Left renal cortex interstitium (tissue), 4 donors: ENCODE results near the gene DNAL4. TPM values are rescaled to one million over a fixed set of nuclear protein-coding genes. Genes with fewer than 3 reads are reported as not detected.

ENCODE experiments used
- DNase-seq, 4 donors: peaks; one replicate each; pipeline ENCODE4 v3.0.0-alpha.2; 2013; ENCODE audit warnings: low read depth in 4 of 4, low spot score in 2 of 4, missing footprints in 1 of 4
- polyA plus RNA-seq, 4 donors: library from polyadenylated mRNA; unstranded; fragments of 120-200 nt; gene quantifications; one replicate each; pipeline ENCODE4 v1.2.1, GENCODE V29; 2013; ENCODE audit not compliant: insufficient read length in 4 of 4

Gene DNAL4
- polyA plus RNA-seq, 4 donors: 34.3 to 43.5 (median 39.8) TPM

- DNase-seq: no peak
These were observed 5.1 kb downstream of the DNAL4 start for GRCh38 chr22:38788846-38789245.

- DNase-seq: peak in 2 of 4 donors; percentile 60 to 61
These were observed 5.7 kb downstream of the DNAL4 start for GRCh38 chr22:38788021-38788816.

GRCh38 chr22:38786631-38787030 lies 7.3 kb downstream of the DNAL4 start:
- no peak for DNase-seq

DNA sequence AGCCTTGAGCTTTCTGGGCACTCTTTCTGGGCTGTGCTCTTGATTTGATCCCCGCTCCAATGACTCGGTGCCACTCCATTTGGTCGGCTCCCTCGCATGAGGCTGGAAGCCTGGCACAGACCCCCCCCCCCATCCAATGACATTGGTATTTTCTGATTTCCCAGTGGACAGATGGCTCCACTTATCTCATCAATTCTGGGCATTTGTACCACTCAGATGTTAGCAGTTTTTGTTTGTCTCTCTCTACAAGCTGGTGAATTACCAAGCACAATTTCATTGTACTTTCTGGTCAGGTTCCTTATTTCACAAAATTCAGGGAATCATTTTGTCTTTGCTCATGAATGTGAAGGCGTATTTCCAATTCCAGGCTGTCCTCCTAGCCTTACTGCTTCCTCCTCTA lies 9.1 kb downstream of the DNAL4 start:
- no peak for DNase-seq

GRCh38 chr22:38784035-38784434 lies 9.9 kb downstream of the DNAL4 start:
- DNase-seq: no peak

DNA sequence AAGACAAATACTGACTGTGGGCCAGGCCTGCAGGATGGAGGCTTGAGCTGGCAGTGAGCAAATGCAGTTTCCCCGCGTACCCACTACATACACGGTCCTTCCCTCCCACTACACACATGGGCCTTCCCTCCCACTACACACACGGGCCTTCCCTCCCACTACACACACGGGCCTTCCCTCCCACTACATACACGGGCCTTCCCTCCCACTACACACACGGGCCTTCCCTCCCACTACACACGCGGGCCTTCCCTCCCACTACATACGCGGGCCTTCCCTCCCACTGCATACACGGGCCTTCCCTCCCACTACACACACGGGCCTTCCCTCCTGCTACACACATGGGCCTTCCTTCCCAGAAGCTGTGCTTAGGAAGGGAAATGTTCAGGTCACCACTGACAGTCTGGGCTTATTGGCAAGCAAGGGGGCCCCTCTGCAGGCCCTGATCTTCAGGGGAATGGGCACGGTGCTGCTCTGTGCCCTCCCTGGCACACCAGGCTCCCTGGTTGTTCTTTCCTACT lies 10.8 kb downstream of the DNAL4 start:
- no peak for DNase-seq

GRCh38 chr22:38782402-38783094 lies 11.4 kb downstream of the DNAL4 start:
- DNase-seq: no peak

- no peak for DNase-seq
These were observed 12.9 kb downstream of the DNAL4 start for GRCh38 chr22:38781033-38781432.

DNA sequence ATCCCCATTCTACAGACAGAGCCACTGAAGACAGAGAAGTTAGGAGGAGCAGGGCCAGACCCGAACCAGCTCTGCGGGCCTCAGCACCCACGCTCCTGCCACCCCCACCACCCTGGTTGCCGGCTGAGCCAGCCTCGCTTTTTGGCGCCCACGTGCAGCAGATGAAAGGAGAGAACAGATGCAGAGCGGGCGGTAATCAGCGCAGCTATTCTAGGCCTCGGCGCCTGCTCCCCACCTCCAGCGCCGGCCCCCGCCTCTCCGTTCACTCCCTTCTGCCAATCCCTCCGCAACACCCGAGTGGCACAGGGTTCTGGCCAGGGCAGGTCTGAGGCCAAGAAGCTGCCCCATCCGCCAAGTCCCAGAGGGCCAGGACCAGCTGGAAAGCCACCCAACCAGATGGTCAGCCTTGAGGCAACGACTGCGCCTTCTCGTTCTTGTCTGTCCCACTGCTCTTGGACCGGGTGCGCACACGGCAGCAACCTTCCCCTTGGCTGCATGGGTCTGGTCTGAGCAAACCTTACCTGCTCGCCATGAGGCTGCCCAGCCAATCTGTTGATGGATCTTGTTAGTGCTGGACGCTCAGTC lies 16.8 kb downstream of the DNAL4 start:
- no peak for DNase-seq

DNA sequence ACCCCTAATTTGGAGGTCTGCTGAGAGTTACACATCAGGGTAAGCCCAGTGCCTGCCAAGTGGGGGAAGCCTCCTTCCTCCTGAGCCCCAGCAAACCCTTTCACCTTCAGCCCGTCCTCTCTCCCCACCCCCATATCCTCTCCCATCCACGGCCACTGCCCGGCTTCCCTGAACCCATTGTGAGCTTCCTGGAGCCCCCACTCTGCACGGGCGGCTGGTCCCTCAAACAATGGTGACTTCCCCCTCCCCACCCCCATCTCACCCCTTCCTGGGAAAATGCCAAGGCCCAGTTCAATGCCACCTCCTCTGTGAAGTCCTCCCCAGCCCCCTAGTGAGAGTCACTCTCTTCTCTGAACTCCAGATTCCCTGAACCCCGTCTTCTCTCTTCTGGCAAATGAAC lies 17.9 kb downstream of the DNAL4 start:
- no peak for DNase-seq

- no peak for DNase-seq
These were observed 18.3 kb downstream of the DNAL4 start for GRCh38 chr22:38775656-38776055.

- no peak for DNase-seq
These were observed 19.3 kb downstream of the DNAL4 start for GRCh38 chr22:38774496-38775166.

- no peak for DNase-seq
These were observed 20.5 kb downstream of the DNAL4 start for GRCh38 chr22:38773363-38773946.

DNA sequence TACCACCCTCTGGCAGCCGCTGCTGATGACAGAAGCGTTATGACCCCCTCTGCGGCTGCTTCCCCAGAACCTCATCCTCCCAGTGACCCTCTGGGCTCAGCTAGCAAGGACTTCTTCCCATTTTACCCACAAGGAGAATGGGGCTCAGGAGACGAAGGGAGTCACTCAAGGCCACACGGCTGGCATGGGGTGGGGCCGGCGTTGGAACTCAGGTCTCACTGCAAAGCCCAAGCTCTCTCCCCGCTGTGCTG lies 21.4 kb downstream of the DNAL4 start:
- DNase-seq: no peak

DNA sequence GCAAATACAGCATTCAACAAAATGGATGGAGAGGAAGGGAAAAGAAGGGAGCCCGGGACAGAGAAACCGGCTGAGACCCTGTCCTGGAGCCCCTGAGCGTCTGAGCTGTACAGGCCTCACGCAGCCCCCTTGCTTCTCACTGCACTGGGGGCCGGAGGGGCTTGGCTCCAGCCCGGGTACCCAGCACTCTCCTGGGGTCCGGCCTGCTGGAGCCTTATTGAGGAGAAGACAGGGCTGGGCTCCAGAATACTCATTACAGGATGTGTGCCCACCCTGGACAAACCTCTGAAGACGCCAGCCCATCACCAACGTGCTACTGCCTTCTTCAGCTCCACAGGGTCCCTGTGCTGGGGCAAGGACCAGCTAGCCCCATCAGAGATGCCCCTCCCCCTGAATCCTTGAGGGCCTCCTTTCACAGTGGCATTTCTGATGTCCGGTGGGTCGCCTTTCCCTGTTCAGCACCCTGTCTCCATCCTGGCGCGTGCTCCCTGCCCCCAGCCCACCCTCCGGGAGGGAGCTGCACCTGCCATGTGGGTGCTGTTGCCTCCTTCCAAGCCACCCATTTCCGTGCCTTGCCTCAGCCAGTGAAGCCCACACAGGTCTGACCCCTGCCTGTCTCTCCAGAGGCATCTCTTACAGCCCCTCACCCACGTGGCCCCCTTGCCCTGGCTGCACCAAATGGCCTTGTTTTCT lies 23.5 kb downstream of the DNAL4 start:
- DNase-seq: no peak

- DNase-seq: no peak
These were observed 25.9 kb downstream of the DNAL4 start for GRCh38 chr22:38768036-38768435.

- DNase-seq: no peak
These were observed 26.6 kb downstream of the DNAL4 start for GRCh38 chr22:38767313-38767712.

DNA sequence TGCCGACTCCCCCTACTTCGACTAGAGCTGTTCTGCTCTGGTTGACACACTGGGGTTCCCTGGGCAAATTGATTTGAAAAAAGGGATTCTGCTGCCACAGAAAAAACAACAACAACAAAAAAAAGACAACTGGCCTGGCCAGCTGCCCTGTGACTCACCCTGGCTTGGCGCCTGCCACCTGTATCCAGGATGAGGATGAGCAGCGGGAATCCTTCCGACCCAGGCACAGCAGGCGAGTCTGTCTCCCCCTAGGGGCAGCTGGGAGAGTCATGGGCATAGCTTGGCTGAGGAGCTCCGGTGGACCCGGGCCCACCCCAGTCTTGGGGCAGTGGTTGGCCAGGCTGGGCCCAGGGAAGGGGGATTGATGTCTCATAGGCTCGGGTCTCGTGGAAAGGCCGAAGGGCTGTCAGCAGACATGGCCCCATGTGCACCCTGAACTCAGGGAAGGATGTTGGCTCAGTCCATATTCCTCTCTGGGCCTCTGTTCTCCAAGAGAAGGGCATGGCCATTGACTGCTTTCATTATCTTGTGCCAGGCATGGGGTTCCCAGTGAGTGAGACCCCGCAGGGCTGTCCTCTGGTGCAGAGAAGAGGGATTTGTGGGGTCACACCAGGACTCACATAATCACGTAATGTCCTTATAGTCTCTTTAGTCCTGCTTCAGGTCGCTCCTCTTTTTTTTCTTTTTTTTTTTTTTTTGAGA lies 27.7 kb downstream of the DNAL4 start:
- no peak for DNase-seq

- no peak for DNase-seq
These were observed 31.4 kb downstream of the DNAL4 start for GRCh38 chr22:38762551-38762983.
